HG02870 (cell line): ENCODE results near the gene HOXD11.

Experiments used
- ATAC-seq: cut with Tn5 transposase; IDR thresholded peaks from one replicate; pipeline ENCODE4 v1.9.1; 2021; ENCODE audit warnings: mild to moderate bottlenecking, moderate library complexity; ENCODE audit not compliant: unreplicated experiment

Gene HOXD11

DNA sequence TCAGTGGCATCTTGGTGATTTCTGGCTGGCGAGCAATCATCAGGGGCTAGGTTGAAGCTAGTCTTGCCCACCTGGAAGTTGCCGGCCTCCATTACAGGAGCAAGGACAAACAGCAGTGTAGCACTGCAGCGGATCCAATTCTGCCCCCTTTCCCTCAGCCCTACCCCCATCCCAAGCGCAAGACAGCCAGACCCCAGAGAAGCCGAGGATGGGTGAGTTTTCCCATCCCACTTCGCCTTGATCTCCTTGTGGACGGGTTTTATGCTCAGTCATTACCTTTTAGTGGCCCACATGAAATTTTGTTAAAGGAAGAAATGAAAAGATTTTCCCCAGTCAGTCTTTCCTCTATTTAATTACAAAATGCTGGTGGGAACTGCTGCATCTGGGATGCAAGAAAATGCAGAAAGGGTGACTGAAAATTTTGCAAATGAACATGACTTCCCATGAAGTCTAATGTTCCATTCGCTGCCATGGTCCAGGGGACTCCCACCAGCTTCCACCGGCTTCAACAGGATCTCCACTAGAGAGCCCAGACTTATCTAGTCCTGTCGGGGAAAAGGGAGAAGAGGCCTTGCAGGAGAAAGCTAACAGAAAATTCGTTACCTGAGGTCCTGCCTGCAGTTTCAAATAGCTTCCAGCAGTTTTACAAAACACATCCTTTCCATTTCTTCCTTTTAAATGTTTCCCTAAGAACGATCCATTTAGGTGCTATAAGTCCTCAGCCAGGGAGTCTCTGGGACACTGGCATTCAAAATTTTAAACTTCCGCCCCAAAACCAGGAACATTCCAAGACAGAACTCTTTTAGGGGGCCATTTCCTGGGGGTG is 13.5 kb downstream of the HOXD11 start:
- ATAC-seq: no peak

DNA sequence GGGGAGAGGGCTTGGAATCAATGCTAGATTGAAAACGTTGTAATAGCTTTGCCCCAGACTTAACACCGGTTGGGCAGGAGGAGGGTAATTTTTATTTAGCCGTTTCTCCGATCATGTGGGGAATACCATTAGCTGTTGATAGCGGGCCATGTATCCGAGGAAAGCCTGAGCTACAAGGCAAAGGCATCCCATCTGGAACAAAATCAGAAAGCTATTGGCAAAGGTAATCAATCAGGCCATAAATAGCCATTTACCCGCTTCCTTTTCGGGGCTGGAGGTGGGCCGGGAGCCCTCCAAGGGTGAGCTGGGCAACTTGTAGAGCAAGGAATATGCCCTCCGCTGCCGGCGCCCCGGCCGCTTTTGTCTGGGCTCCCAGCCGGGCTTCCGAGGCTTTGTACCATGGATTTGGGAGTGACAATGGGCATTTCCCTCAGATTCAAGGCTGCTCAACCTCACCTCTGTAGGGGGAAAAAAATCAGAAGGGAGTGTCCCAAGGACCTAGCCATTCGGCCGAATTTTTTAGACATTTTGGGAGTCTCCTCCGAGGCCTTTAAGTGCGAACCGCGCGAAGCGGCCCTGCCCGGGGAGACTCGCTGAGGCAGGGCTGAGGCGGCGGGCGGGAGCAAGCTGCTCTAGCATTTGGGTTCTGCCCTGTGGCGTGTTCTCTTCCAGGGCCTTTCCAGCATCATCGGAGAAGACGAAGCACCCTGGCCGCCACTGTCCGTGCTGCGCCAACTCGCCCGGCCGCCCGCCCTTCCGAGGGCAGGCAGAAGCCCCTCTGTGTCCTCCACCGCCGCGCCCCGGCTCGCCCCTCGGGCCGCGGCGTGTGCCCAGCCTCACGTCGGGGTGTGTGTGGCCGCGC is 14.3 kb downstream of the HOXD11 start:
- no peak for ATAC-seq

GRCh38 chr2:176122052-176122682 is 15.1 kb downstream of the HOXD11 start:
- no peak for ATAC-seq

- ATAC-seq: no peak
These were observed 15.8 kb downstream of the HOXD11 start, which contains the start of gene HOXD9 for GRCh38 chr2:176122683-176123410. Gene HOXD9 (plus strand): TSS chr2:176122719. CDS start chr2:176122769, 50 bp downstream.

DNA sequence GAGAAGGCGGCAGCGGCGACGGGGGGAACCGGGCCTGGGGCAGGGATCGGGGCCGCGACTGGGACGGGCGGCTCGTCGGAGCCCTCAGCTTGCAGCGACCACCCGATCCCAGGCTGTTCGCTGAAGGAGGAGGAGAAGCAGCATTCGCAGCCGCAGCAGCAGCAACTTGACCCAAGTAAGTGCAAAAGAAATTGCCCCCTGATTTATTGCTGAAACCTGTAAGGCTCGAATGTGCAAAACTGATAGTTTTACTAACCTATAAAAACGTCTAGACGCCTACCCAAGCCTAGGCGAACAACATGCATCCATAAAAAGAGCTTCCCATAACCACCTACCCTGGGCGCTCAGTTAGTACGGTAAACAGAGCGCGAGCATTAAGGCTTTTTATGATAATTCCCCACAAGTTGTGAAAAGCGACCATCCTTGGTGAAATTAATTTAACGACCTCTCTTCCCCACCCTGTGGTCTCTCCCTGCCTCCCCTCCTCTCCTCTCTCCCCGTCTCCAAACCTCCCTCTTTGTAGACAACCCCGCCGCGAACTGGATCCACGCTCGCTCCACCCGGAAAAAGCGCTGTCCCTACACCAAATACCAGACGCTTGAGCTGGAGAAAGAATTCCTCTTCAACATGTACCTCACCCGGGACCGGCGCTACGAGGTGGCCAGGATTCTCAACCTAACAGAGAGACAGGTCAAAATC is 16.5 kb downstream of the HOXD11 start:
- ATAC-seq: no peak

DNA sequence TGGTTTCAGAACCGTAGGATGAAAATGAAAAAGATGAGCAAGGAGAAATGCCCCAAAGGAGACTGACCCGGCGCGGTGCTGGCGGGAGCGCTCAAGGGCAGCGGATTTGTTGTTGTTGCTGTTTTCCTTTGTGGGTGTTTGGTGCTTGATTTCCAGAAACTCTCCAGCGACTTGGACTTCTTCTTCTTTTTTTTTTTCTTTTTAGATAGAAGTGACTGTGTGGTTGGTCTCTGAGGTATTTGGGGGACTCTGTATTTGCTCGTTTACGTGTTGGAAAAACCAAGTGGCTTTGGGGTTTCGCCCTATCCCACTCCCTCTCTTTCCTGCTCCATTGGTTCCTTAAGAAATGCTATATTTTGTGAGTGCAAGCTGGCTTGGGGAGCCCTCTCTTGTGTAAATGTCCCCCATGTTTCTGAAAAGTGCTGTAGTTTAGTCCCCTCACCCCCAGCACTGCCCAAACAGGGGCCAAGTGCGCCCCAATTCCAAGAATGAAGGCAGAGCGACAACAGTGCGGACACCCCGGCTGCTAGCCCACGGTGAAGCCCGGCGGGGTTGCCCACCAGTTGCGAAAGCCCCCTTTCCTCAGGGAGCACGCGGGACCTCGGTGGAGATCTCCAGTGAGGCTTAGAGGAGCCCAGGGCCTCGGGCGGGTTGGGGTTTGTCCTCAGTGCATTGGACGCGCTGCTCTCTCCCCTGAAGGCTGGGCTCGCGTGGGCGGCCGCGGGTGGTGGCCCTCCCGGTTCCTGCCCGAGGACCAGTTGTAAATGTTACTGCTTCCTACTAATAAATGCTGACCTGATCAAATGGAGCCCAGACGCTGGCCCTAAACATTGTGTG is 17.2 kb downstream of the HOXD11 start:
- ATAC-seq: no peak

- ATAC-seq: no peak
These were observed 18.1 kb downstream of the HOXD11 start for GRCh38 chr2:176124947-176125771.

DNA sequence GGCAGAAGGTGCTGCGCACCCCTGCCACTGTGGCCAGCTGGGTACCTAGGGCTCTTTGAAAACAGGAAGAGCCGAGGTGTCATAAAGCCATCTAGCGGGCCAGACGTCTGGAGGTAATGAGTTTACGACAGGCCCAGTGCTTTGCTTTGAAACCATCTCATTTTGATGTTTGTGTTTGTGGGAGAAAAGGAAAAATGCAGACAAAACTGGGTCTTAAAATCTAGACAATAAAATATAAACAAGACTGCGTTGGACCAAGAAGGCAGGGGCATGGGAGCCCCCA is 18.6 kb downstream of the HOXD11 start:
- no peak for ATAC-seq

GRCh38 chr2:176126929-176127773 is 20.1 kb downstream of the HOXD11 start:
- ATAC-seq: no peak

DNA sequence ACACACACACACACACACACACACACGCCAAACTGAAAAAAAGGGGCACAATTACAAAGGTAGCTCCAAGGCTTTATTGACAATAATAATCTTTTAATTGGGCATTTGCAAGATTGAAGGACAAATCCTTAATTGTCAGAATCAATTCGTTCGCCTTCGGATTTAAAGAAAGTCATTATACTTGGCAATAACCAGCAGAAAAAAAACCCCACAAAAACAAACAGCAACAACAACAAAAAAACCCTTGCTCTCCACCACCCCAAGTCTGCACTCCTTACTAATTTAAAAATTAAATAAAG is 20.6 kb downstream of the HOXD11 start:
- no peak for ATAC-seq

GRCh38 chr2:176128172-176128981 is 21.3 kb downstream of the HOXD11 start:
- no peak for ATAC-seq

GRCh38 chr2:176128982-176129796 is 22.1 kb downstream of the HOXD11 start, which contains the start of gene HOXD8:
Gene HOXD8 (plus strand): TSS chr2:176129705. CDS start chr2:176130367, 662 bp downstream.
- ATAC-seq: no peak

DNA sequence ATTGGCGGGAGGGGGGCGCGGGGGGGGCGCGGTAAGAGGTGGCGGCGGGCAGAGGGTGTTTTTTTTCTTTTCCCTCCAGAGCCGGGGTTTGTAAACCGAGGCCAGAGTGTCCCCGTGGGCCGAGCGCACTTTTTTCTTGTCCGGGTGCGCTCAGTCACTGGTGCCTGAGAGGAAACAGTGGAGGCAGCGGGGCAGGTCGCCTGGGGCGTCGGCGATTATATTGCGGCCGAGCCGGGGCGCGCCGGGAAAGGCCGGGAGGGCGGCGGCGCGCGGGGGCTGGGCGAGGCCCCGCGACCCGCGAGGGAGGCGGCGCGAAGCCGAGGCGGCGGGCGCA is 22.7 kb downstream of the HOXD11 start:
- ATAC-seq: no peak

DNA sequence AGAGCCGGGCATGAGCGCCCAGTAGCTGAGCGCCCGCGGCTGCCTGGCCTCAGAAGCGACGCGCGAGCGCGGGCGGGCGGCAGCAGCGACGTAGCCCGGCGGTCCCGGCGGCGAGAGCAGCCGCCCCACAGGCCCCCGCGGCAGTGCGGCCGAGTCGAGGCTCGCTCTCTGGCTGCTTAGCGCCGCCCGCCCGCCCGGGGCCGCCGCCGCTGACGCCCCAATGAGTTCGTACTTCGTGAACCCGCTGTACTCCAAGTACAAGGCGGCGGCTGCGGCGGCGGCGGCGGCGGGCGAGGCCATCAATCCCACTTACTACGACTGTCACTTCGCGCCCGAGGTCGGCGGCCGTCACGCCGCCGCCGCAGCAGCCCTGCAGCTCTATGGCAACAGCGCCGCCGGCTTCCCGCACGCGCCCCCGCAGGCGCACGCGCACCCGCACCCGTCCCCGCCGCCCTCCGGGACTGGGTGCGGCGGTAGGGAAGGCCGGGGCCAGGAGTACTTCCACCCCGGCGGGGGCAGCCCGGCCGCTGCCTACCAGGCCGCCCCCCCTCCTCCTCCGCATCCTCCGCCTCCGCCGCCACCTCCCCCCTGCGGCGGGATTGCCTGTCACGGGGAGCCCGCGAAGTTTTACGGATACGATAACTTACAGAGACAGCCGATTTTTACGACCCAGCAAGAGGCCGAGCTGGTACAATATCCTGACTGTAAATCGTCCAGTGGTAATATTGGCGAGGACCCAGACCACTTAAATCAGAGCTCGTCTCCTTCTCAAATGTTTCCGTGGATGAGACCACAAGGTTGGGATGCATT is 23.3 kb downstream of the HOXD11 start:
- ATAC-seq: no peak
